Brain pericyte (primary cell): ENCODE measurements around the gene ADPRHL1.
"Not testable (repeated sequence)": the region's sequence is repeated elsewhere in the genome, so short reads cannot be mapped to it uniquely, and the experiment has no call there.

Source experiments
- DNase-seq: peaks from one replicate; pipeline ENCODE4 v3.0.0-alpha.2; 2012; ENCODE audit warnings: low read depth, low spot score

ADPRHL1 gene

GRCh38 chr13:113456116-113456702 is 2.9 kb upstream of the ADPRHL1 start:
- DNase-seq: no peak

- DNase-seq: no peak
These were observed 2.1 kb upstream of the ADPRHL1 start for GRCh38 chr13:113455384-113455783.

GRCh38 chr13:113454936-113455335 is 1.6 kb upstream of the ADPRHL1 start:
- DNase-seq: no peak

GRCh38 chr13:113452466-113452865 is 822 bp downstream of the ADPRHL1 start:
- DNase-seq: no peak

- DNase-seq: no peak
These were observed 1.3 kb downstream of the ADPRHL1 start for GRCh38 chr13:113451951-113452421.

GRCh38 chr13:113450861-113451620 is 2.2 kb downstream of the ADPRHL1 start:
- not testable (repeated sequence) for DNase-seq

GRCh38 chr13:113450348-113450744 is 2.9 kb downstream of the ADPRHL1 start:
- not testable (repeated sequence) for DNase-seq

GRCh38 chr13:113449693-113450347 is 3.5 kb downstream of the ADPRHL1 start:
- DNase-seq: no peak

- DNase-seq: no peak
These were observed 4.2 kb downstream of the ADPRHL1 start for GRCh38 chr13:113448885-113449692.

GRCh38 chr13:113448545-113448884 is 4.8 kb downstream of the ADPRHL1 start:
- DNase-seq: no peak

GRCh38 chr13:113447596-113447995 is 5.7 kb downstream of the ADPRHL1 start:
- no peak for DNase-seq

GRCh38 chr13:113446488-113446854 is 6.8 kb downstream of the ADPRHL1 start:
- DNase-seq: no peak

- DNase-seq: no peak
These were observed 7.3 kb downstream of the ADPRHL1 start for GRCh38 chr13:113445791-113446487.

GRCh38 chr13:113443991-113444390 is 9.3 kb downstream of the ADPRHL1 start:
- no peak for DNase-seq

GRCh38 chr13:113442985-113443362 is 10.3 kb downstream of the ADPRHL1 start:
- DNase-seq: no peak

GRCh38 chr13:113442354-113442984 is 10.8 kb downstream of the ADPRHL1 start:
- no peak for DNase-seq

- no peak for DNase-seq
These were observed 11.6 kb downstream of the ADPRHL1 start for GRCh38 chr13:113441661-113442060.

- no peak for DNase-seq
These were observed 15.8 kb downstream of the ADPRHL1 start for GRCh38 chr13:113437408-113438010.

GRCh38 chr13:113436866-113437265 is 16.4 kb downstream of the ADPRHL1 start:
- DNase-seq: not testable (repeated sequence)

- not testable (repeated sequence) for DNase-seq
These were observed 17.4 kb downstream of the ADPRHL1 start for GRCh38 chr13:113435907-113436306.
